Measurements from ENCODE around the gene SLC16A1.
"Not testable (repeated sequence)": the region's sequence is repeated elsewhere in the genome, so short reads cannot be mapped to it uniquely, and the experiment has no call there.

The SLC16A1 gene, protein sequence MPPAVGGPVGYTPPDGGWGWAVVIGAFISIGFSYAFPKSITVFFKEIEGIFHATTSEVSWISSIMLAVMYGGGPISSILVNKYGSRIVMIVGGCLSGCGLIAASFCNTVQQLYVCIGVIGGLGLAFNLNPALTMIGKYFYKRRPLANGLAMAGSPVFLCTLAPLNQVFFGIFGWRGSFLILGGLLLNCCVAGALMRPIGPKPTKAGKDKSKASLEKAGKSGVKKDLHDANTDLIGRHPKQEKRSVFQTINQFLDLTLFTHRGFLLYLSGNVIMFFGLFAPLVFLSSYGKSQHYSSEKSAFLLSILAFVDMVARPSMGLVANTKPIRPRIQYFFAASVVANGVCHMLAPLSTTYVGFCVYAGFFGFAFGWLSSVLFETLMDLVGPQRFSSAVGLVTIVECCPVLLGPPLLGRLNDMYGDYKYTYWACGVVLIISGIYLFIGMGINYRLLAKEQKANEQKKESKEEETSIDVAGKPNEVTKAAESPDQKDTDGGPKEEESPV

DNA sequence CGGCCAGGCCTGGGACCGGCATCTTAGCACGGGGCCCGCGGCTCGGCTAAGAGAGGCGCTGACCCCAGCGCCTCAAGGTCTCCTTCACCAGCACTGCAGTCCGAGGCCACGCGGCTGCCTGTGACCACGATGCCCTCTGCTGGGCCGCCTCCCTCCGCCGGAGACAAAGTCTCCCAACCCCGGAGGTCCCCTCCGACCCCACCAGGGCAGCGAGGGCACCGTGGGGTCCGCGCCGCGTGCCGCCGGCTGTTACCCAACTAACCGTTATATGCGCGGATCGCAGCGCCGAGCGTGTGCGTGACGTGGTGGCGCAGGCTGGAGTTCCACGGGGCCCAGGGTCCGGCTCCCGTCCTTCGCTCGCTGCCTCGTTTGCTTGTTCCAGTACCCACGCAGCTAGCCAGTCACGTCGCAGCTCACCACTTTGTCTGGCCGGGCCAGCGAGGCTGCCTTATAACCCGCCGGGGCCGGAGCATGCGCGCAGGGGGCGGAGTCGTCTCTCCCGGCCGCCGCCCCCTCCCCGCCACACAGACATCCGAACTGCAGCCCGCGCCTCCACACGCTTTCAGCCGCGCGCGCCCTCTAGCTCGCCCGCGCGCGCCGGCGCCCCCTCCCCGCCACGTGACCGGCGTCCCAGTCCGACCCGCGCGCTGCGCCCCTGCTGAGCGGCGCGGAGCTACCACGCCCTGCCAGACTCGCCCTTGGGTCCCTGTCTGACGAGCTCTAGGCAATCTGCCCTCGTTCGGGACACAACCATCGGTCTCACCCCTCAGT, at the start of gene SLC16A1:
TSS of gene SLC16A1 (minus strand) at position 424 of the 771 bp plus-strand sequence. CDS start 26,888 bp downstream, outside the sequence.
- peak; percentile 88 for DNase-seq

DNA sequence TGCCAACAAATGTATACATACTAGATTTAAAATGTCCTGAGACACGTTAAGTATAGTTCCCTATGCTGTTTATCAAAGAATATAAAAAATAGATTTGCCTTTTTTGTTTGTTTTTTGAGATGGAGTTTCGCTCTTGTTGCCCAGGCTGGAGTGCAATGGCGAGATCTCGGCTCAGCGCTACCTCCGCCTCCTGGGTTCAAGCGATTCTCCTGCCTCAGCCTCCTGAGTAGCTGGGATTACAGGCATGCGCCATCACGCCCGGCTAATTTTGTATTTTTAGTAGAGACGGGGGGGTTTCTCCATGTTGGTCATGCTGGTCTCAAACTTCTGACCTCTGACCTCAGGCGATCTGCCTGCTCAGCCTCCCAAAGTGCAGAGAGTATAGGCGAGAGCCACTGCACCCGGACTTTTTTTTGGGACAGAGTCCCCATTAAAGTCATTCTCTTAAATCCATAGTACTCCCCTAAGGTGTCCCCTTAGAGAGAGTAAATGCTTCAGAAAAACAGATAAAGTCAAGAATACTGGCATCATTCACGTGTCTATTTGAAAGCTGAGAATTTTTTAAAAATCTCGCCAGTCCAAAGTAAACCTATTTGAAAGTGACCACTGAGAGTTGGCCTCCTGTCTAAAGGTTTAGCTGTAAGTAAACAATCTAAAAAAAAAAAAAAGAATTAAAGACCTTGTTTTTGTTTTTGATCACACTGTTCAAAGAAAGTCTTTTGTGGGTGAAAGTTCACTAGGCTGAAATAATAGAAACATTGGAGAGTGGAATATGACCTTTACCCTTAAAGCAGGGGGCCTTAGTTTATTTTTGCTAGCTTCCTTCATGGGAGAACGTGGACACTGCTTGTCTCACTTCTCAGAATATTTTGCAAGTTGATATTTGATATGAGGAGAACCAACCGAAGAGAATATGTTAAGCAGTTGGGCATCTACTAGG, 48.0 kb upstream of the SLC16A1 start:
- no peak for DNase-seq

DNA sequence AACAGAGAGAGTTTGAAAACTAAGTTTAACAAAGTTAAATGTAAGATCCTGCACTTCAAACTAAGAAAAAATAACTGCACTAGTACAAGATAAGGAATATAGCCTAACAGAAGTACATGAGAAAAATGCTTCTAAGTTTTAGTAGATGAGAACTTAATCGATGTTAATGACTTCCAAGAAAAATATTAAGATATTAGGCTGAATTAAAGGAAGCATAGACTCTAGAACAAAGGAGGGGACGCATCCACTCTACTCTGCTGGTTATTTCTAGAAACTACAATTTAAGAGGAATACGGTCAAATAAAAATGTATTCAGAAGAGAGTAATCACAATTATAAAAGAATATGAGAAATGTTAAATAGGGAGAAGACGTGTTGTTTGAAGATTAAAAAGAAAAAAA, 46.3 kb upstream of the SLC16A1 start:
- DNase-seq, result no peak

DNA sequence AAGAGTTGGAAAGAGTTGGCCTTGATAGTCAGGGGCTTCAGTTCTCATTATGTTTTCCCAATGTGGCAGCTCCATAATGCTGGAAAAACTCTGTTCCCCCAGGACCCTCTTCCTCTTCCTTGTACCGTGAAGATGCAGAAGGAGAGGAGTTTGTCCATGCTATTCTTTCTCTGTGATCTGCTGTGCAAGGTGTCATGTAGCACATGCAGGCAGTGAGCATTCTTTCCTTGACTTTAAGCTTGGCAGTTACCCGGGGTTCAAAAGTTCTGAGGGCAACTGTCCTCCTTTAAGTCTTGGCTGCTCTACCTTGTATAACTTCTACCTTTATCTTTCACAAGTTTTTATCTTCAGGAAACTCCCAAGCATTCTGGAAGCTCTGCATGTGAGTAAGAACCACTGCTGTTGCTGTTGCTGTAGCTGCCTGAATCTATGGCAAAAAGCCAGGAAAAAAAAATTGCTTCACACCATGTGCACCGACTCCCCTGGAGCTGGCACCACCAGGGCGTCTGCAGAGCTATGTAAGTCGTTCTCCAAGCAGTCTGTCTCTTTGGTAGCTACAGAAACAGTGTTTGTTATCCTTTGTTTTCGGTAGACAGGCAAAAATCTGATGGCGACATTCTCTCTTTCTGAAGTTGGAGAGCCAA, 42.7 kb upstream of the SLC16A1 start:
- peak; percentile 49 for DNase-seq

DNA sequence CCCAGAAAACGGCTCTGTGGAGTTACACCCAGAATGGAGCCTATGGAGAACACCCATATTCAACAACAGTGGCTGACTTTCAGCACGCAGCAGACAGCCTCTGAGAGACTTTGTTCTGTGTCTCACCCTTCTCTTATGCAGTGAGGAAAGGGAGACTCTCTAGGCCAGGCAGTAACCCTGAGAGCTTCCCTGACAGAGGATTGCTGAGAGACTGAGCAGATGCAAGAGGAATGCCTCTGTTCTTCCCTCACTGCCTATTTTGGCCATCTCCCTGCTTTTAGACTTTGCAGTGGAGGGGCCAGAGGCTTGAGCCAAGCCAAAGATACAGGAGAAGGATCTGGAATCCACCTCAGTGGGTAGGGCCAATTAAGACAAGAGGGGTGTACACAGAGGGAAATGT, 41.8 kb upstream of the SLC16A1 start:
- no peak for DNase-seq

DNA sequence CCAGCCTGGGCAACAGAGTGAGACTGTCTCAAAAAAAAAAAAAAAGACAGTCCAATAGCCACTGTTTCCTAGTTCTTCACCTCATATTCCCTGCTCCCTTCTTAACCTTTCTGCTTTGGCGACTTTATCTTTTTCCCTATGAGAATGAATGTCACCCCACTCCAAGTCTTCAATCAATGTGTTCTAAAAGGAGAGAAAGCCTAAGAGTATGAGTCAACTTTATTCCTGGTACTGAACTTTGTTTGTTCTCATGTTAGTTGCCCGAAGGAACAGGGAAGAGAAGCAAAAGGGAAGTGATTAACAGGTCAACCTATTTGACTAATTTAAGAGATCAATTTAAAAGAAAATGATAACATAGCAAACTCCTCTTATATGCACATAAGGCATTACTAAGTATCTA, 39.9 kb upstream of the SLC16A1 start:
- DNase-seq, result peak; percentile 26

DNA sequence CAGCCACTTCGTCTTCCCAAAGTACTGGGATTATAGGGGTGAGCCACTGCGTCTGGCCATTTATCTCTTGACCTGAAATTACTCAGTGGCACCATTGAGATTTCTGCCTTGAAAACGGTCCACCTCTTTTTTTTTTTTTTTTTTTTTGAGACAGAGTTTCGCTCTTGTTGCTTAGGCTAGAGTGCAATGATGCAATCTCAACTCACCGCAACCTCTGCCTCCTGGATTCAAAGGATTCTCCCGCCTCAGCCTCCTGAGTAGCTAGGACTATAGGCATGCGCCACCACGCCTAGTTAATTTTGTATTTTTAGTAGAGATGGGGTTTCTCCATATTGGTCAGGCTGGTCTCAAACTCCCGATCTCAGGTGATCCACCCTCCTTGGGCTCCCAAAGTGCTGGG, 39.0 kb upstream of the SLC16A1 start:
- DNase-seq, result not testable (repeated sequence)

DNA sequence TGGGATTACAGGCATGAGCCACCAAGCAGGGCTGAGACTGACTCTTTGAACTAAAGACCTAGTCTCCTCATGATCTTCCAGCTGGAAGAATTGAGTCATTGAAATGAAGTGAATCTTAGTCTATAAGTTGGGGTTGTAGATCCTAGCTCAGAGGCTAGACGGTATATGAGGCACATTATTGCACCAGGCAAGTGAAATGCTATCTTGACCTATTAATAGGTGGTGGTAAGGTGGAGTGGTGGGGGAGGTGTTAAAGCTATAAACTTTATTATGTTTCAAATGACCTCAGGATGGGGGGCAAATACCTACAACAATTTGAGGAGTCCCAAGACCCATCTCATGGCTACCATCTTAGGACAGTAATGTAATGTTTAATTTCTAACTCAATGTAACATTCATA, 36.8 kb upstream of the SLC16A1 start:
- no peak for DNase-seq

DNA sequence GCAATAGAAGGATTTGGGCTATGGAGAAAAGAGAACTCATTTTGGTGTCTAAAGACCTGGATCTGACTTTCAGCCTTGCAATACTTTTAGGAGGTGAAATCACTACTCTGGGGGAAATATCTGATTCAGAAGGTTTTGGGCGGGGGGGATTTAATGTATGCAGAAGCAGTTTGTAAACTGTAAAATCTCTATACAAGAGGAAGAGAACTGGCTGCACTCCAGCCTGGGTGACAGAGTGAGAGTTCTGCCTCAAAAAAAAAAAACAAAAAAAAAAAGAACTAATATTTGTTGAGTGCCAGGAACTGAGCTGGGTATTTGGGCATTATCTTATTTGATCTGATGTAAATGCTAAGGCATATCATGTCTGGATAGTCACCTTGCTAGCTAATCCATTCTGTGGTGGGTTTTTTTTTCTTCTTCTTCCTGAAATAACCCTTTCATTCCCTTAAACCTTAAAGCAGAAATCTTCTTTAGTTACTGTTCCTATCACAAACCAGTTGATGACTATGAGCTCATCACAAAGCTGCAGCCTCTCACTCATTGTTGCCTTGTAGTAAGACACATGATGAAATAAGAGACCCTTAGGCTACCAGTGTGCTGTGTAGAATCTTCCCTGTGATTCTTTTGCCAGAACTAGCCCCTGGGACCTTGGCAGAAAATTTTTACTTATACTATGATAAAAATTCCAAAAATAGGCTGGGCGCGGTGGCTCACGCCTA, 35.6 kb upstream of the SLC16A1 start:
- no peak for DNase-seq

DNA sequence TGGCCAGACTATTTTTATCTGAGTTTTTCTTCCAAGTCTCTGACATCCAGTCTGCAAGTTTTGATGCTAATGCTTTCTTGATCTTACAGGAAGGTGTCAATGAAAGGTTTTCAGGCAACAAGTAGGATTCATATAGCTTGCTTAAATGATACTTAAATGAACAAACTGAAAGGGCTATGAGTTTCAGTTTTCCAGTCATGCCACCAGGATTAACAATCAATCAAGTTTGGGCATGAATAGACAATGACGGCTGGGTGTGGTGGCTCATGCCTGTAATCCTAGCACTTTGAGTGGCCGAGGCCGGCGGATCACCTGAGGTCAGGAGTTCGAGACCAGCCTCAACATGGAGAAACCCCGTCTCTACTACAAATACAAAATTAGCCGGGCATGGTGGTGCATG, 34.3 kb upstream of the SLC16A1 start:
- no peak for DNase-seq

DNA sequence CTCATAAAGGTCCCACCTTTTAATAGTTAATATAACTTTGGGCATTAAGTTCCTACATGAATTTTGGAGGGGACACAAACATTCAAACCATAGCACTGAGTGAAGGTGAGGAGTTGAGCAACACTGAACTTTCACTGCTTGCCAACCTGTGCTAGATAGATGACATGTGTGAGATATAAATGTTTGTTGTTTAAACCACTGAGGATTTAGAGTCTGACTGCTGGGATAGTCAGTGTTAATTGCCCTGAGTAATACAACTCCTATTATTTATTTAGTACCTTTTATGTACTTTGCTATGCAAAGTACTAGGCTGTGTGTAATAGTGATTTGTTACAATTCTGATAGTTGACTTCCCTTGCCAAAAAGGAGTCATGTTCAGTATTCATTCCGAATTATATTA, 32.4 kb upstream of the SLC16A1 start:
- DNase-seq, result no peak

DNA sequence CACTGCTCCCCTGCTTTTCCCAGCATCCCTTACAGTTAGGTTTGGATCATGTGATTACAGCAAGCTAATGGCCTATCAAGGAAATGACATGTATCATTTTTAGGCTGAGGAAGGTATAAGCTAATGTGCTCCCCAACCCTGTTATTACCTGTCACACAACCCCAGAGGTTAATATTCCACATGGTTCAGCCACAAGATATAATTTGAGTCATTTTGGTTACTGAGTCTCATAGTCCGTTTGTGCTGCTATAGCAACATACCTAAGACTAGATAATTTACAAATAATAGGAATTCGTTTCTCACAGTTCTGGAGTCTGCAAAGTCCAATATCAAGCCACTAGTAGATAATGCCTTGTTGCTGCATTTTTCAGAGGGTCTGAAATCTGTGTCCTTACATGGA, 29.1 kb upstream of the SLC16A1 start:
- no peak for DNase-seq

DNA sequence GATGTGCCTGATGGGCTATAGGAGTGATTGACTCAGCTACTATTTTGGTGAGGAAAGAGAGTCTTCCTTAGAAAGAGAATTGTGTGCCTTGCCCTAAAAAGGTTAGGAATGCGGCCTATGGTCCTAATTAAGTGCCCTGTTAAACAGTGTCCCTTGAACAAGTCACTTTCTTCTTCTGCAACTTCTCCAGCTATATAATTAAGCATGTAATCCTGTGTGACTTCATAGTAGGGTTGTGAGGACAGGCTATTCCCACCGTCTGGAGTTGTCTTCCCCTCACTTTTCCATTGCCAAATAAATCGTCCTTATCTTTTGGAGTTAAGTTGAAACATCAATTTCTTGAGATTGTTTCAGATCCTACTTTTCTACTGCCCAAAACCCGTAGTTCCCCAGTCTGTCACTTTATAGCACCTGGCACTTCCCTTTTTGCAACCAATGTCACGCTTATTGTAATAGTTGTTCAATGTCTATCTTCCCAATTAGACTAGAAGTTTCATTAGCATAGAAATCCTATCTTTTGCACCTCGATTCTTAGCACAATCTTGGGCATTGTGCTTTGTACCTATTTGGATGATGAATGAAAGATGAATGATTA, 27.6 kb upstream of the SLC16A1 start:
- DNase-seq, result peak; percentile 74

DNA sequence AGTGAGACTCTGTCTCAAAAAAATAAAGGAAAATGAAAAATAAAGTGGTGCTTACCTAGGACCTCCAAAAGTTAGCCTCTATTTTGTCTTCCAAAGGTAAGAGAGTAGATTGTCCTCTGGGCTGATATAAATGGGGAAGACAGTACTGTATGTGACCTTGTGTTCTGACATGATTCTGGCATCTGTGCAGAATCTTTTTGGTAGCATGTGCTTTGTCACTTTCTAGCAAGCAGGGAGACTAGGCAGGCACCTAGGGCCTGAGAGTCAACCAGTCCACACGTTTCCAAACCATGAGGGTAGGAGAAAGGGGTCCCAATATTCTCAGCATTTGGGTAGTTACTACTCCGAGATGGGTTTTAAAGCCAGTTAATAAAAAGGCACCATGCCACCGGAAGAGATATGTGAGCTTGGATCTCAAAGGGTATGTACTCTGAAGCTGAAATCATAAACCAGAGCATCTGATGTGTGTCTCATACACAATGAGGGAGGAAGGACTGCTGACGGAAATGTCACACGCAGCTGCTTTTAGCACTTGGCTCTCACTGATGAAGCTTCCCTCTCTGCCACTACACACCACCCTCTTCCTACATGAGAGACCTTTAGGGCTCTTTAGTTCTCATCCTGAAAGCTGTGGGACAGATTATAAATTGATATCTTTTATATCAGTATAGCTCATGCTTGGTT, 27.0 kb upstream of the SLC16A1 start:
- DNase-seq, result no peak

DNA sequence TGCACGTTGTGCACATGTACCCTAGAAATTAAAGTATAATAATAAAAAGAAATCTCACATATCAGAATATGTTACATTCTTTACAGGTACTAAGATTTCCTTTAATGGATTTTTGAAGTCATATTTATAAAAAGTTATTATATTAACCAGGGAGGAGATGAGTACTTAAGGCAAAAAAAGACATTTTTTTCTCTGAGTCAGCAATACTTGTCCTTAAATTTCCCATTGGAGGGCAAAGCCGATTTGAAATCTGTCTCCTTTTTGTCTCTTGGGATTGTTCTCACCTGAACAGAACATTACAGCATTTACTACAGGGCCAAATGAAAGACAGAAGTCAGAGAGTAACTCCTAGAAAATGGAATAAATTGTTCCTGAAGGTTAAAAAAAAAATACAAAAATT, 26.3 kb upstream of the SLC16A1 start:
- DNase-seq, result no peak

DNA sequence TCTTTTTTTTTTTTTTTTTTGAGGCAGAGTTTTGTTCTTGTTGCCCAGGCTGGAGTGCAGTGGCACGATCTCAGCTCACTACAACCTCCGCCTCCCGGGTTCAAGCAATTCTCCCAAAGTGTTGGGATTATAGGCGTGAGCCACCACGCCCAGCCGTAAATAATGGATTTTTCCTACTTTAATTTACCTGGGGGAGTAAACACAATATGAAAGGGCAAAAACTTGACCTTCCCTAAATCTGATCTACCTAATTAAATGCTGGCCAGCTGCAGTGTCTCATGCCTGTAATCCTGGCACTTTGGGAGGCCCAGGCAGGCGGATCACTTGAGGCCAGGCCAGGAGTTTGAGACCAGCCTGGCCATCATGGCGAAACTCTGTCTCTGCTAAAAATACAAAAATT, 25.8 kb upstream of the SLC16A1 start:
- not testable (repeated sequence) for DNase-seq

DNA sequence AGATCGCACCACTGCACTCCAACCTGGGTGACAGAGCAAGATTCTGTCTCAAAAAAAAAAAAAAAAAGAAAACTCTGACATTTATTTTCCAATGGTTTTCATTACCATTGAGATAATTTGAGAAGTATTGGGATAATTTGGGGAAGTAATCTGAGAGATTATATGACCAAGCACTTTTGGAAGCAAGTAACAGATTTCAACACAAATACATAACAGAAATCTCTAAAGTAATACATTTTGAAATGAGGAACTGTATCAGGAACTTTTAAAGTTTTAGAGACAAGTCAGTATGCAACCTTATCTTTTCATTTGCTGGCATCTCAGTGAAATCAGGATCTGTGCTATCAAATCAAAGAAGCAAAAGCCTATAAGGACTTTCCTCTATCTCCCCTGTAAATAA, 25.4 kb upstream of the SLC16A1 start:
- peak; percentile 60 for DNase-seq

DNA sequence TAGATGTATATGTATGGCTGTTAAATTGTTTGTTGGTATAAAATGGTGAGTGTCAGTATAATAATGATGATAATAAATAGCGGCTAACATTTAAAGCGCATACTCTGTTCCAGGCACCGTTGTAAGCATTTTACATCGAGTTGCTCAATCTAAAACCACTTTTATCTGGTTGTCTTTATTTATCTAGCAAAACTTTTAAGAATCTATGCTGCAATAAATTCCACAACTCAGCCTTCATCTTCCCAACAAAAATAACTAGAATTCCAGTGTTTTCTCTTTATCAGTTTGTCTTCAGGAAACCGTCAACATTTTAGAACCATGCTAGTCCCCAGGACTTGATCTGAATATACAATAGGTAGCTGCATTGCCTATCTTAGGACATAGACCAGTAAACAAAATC, 19.3 kb upstream of the SLC16A1 start:
- DNase-seq, result no peak

DNA sequence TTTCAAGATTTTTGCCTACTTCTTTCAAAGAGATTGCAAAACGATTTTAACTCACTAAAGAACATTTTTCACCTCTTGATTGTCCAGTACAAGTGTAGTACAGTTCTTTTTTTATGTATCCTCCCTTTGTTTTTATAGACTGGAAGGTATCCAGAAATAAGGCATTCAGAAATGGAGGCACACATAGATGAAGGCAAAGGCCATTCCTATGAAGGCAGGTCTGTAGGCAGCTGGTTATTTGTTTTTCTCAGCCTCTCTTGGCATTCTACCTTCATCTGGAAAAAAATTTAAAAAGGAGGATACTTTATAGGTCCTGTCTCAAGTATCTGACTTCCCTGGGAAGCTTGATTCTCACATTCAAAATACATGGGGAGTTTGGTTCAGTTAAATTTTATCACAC, 18.6 kb upstream of the SLC16A1 start:
- no peak for DNase-seq

DNA sequence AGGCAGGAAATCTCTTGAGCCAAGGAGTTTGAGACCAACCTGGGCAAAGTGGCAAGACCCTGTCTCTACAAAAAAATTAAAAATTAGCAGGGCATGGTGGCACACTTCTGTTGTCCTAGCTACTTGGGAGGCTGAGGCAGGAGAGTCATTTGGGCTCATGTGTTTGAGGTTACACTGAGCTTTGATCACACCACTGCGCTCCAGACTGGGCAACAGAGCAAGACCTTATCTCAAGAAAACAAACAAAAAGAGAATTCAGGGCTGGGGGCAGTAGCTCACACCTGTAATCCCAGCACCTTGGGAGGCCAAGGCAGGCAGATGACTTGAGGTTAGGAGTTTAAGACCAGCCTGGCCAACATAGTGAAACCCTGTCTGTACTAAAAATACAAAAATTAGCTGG, 17.8 kb upstream of the SLC16A1 start:
- no peak for DNase-seq

DNA sequence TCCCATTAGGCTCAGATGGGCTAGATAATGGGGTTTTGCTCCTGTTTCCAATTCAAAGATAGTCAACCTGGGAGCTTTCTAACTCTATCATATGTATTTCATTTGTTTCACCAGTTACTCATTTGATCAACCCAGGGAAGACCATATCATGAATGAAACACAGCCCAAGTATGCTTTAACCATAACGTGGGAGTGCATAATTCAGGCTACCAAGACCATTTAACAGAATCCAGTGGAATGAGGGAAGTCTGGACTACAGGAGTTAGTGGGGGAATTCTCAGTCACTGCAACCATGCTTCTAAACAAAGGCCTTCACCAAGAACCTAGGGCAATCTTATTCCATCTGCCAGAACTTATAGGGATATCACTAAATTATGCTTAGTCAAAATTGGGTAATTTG, 15.0 kb upstream of the SLC16A1 start:
- DNase-seq, result no peak
